ENCODE measurements around the gene DNAJA4.

DNAJA4 gene

GRCh38 chr15:78264304-78265136, at the start of gene DNAJA4:
Gene DNAJA4 (plus strand): TSS chr15:78264562. CDS start chr15:78264764, 202 bp downstream.
- no peaks in the 10 kb centered on the region for H3K27me3 ChIP-seq (ENCODE audit: insufficient read depth, insufficient read length)

GRCh38 chr15:78216276-78217104, 47.9 kb upstream of the DNAJA4 start:
- no peak overlapping the region for H3K9ac ChIP-seq (ENCODE audit: insufficient read length, low read depth)
- no peaks in the 10 kb centered on the region for H3K27me3 ChIP-seq (ENCODE audit: insufficient read depth, insufficient read length)
- H3K4me1 ChIP-seq (ENCODE audit: insufficient read depth, insufficient read length): peaks cover 19% of the 10 kb centered on the region
- H3K4me3 ChIP-seq (ENCODE audit: insufficient read length, low read depth): no peak overlapping the region
- no peak for TF ChIP-seq SUZ12 (IDR thresholded peaks at IDR 0.05; ENCODE audit: extremely low read depth, insufficient read depth, insufficient read length)
- TF ChIP-seq YY1 (IDR thresholded peaks at IDR 0.05; ENCODE audit: insufficient read depth, insufficient read length): no peak
- TF ChIP-seq ZNF274 (IDR thresholded peaks at IDR 0.05; ENCODE audit: low read depth, low read length): no peak
- no peaks in the 10 kb centered on the region for H3K36me3 ChIP-seq (ENCODE audit: insufficient read depth, insufficient read length, low read length)
- DNase-seq (ENCODE audit: low read depth, low spot score): no peak
- no peaks in the 10 kb centered on the region for H3K9me3 ChIP-seq (ENCODE audit: insufficient read depth, low read length)

More at GRCh38 chr15:78264304-78265136, at the start of gene DNAJA4:
- H3K4me1 ChIP-seq (ENCODE audit: insufficient read depth, insufficient read length): no peaks in the 10 kb centered on the region
- no peak for TF ChIP-seq SUZ12 (IDR thresholded peaks at IDR 0.05; ENCODE audit: extremely low read depth, insufficient read depth, insufficient read length)
- no peak for TF ChIP-seq YY1 (IDR thresholded peaks at IDR 0.05; ENCODE audit: insufficient read depth, insufficient read length)
- no peak for TF ChIP-seq ZNF274 (IDR thresholded peaks at IDR 0.05; ENCODE audit: low read depth, low read length)
- peaks cover 7% of the 10 kb centered on the region; the same call in 1 of the 2 replicates for H3K9me3 ChIP-seq (ENCODE audit: insufficient read depth, low read length)
- no peak within 1 kb of the TSS for H3K4me3 ChIP-seq (ENCODE audit: insufficient read length, low read depth)
- no peak within 1 kb of the TSS for H3K9ac ChIP-seq (ENCODE audit: insufficient read length, low read depth)
- no peak for DNase-seq (ENCODE audit: low read depth, low spot score)
- no peaks in the 10 kb centered on the region for H3K36me3 ChIP-seq (ENCODE audit: insufficient read depth, insufficient read length, low read length)

- no peaks in the 10 kb centered on the region for H3K27me3 ChIP-seq (ENCODE audit: insufficient read depth, insufficient read length)
- TF ChIP-seq YY1 (IDR thresholded peaks at IDR 0.05; ENCODE audit: insufficient read depth, insufficient read length) (no peak), ZNF274 (IDR thresholded peaks at IDR 0.05; ENCODE audit: low read depth, low read length) (no peak), SUZ12 (IDR thresholded peaks at IDR 0.05; ENCODE audit: extremely low read depth, insufficient read depth, insufficient read length) (no peak)
- H3K4me1 ChIP-seq (ENCODE audit: insufficient read depth, insufficient read length): peaks cover 3% of the 10 kb centered on the region
- no peaks in the 10 kb centered on the region for H3K36me3 ChIP-seq (ENCODE audit: insufficient read depth, insufficient read length, low read length)
- H3K4me3 ChIP-seq (ENCODE audit: insufficient read length, low read depth): no peak overlapping the region
- DNase-seq (ENCODE audit: low read depth, low spot score): no peak
- peaks cover 7% of the 10 kb centered on the region; the same call in 1 of the 2 replicates for H3K9me3 ChIP-seq (ENCODE audit: insufficient read depth, low read length)
- no peak overlapping the region for H3K9ac ChIP-seq (ENCODE audit: insufficient read length, low read depth)
Observed at GRCh38 chr15:78220713-78221112, 43.6 kb upstream of the DNAJA4 start.

GRCh38 chr15:78222745-78223395, 41.5 kb upstream of the DNAJA4 start:
- peaks cover 15% of the 10 kb centered on the region for H3K9me3 ChIP-seq (ENCODE audit: insufficient read depth, low read length)
- no peaks in the 10 kb centered on the region for H3K4me1 ChIP-seq (ENCODE audit: insufficient read depth, insufficient read length)
- H3K36me3 ChIP-seq (ENCODE audit: insufficient read depth, insufficient read length, low read length): no peaks in the 10 kb centered on the region
- no peak for TF ChIP-seq YY1 (IDR thresholded peaks at IDR 0.05; ENCODE audit: insufficient read depth, insufficient read length)
- no peak for TF ChIP-seq SUZ12 (IDR thresholded peaks at IDR 0.05; ENCODE audit: extremely low read depth, insufficient read depth, insufficient read length)
- TF ChIP-seq ZNF274 (IDR thresholded peaks at IDR 0.05; ENCODE audit: low read depth, low read length): no peak
- H3K4me3 ChIP-seq (ENCODE audit: insufficient read length, low read depth): no peak overlapping the region
- no peaks in the 10 kb centered on the region for H3K27me3 ChIP-seq (ENCODE audit: insufficient read depth, insufficient read length)
- no peak overlapping the region for H3K9ac ChIP-seq (ENCODE audit: insufficient read length, low read depth)
- DNase-seq (ENCODE audit: low read depth, low spot score): no peak

- peaks cover 15% of the 10 kb centered on the region for H3K9me3 ChIP-seq (ENCODE audit: insufficient read depth, low read length)
- H3K27me3 ChIP-seq (ENCODE audit: insufficient read depth, insufficient read length): no peaks in the 10 kb centered on the region
- no peaks in the 10 kb centered on the region for H3K36me3 ChIP-seq (ENCODE audit: insufficient read depth, insufficient read length, low read length)
- H3K9ac ChIP-seq (ENCODE audit: insufficient read length, low read depth): no peak overlapping the region
- DNase-seq (ENCODE audit: low read depth, low spot score): no peak
- no peaks in the 10 kb centered on the region for H3K4me1 ChIP-seq (ENCODE audit: insufficient read depth, insufficient read length)
- TF ChIP-seq ZNF274 (IDR thresholded peaks at IDR 0.05; ENCODE audit: low read depth, low read length) (no peak), SUZ12 (IDR thresholded peaks at IDR 0.05; ENCODE audit: extremely low read depth, insufficient read depth, insufficient read length) (no peak), YY1 (IDR thresholded peaks at IDR 0.05; ENCODE audit: insufficient read depth, insufficient read length) (no peak)
- H3K4me3 ChIP-seq (ENCODE audit: insufficient read length, low read depth): no peak overlapping the region
Observed at GRCh38 chr15:78223396-78224022, 40.9 kb upstream of the DNAJA4 start.

GRCh38 chr15:78224023-78224411, 40.3 kb upstream of the DNAJA4 start:
- Histone ChIP-seq H3K27me3 (ENCODE audit: insufficient read depth, insufficient read length) (no peaks in the 10 kb centered on the region), H3K9ac (ENCODE audit: insufficient read length, low read depth) (no peak overlapping the region), H3K4me1 (ENCODE audit: insufficient read depth, insufficient read length) (no peaks in the 10 kb centered on the region), H3K4me3 (ENCODE audit: insufficient read length, low read depth) (no peak overlapping the region), H3K9me3 (ENCODE audit: insufficient read depth, low read length) (peaks cover 15% of the 10 kb centered on the region), H3K36me3 (ENCODE audit: insufficient read depth, insufficient read length, low read length) (no peaks in the 10 kb centered on the region)
- TF ChIP-seq SUZ12 (IDR thresholded peaks at IDR 0.05; ENCODE audit: extremely low read depth, insufficient read depth, insufficient read length) (no peak), YY1 (IDR thresholded peaks at IDR 0.05; ENCODE audit: insufficient read depth, insufficient read length) (no peak), ZNF274 (IDR thresholded peaks at IDR 0.05; ENCODE audit: low read depth, low read length) (no peak)
- no peak for DNase-seq (ENCODE audit: low read depth, low spot score)

Measured in NT2/D1 (cell line).